GM12872 (cell line): ENCODE results near the gene SLA2.

Source experiments
- TF ChIP-seq, protein P1 (sequence below): IDR thresholded peaks from 3 replicates; pipeline ENCODE4 v1.5.1; 2011; ENCODE audit warnings: low read depth, mild to moderate bottlenecking, low read length, moderate library complexity; ENCODE audit not compliant: insufficient read depth

SLA2 gene

DNA sequence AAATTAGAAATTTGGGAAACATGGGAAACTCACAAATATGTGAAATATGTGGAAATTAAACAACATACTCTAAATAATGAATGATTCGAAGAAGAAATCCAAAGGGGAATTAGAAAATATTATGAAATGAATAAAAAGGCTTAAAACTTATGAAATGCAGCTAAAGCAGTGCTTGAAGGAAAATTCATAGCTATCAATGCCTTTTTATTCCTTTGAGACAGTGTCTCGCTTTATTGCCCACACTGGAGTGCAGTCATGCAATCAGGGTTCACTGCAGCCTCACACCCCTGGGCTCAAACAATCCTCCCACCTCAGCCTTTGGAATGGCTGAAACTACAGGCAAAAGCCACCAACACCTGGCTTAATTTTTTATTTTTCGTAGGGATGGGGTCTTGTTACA, 80.5 kb downstream of the SLA2 start:
- TF ChIP-seq, protein P1, sequence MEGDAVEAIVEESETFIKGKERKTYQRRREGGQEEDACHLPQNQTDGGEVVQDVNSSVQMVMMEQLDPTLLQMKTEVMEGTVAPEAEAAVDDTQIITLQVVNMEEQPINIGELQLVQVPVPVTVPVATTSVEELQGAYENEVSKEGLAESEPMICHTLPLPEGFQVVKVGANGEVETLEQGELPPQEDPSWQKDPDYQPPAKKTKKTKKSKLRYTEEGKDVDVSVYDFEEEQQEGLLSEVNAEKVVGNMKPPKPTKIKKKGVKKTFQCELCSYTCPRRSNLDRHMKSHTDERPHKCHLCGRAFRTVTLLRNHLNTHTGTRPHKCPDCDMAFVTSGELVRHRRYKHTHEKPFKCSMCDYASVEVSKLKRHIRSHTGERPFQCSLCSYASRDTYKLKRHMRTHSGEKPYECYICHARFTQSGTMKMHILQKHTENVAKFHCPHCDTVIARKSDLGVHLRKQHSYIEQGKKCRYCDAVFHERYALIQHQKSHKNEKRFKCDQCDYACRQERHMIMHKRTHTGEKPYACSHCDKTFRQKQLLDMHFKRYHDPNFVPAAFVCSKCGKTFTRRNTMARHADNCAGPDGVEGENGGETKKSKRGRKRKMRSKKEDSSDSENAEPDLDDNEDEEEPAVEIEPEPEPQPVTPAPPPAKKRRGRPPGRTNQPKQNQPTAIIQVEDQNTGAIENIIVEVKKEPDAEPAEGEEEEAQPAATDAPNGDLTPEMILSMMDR = no peak

- TF ChIP-seq, protein P1 = no peak
These were observed 82.6 kb downstream of the SLA2 start for GRCh38 chr20:36563374-36563773.

DNA sequence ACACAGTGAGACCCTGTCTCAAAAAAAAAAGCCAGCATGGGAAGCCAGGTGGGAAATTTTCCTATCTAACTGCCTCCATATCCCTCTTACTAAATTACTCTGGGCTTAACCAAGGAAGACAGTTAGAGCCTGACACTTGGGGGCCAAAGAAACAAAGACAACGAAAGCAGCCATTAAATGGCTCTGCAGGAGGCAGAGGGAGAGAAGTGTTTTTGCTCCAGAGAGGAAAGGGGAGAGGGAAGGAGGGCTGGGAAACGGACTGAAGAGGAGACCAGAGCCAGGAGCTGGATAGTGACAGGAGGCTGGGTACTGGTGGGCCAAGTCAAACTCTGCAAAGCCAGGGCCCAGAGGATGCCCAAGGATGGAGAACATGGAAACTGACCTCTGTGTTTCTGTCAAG, 83.3 kb downstream of the SLA2 start:
- TF ChIP-seq, protein P1 = no peak
